Peyer's patch (tissue), 4 donors: Measurements from ENCODE around the gene HOXC6.

Source experiments
- POLR2A ChIP-seq, 2 donors: fragments of 450-650 bp; IDR thresholded peaks; one replicate each; pipeline ENCODE4 v1.5.1; 2017; ENCODE audit warnings: antibody characterized with exemption in 2 of 2, mild to moderate bottlenecking in 2 of 2, moderate library complexity in 2 of 2
- TF ChIP-seq, protein P1 (sequence below), 6 experiments: fragments of 450-650 bp in 4 of 6; fragments of 200-600 bp in 2 of 6; sonication (generic) in 1 of 6; IDR thresholded peaks; one replicate each; pipeline ENCODE4 v1.5.1; 2017 to 2019; ENCODE audit warnings: antibody characterized with exemption in 6 of 6, mild to moderate bottlenecking in 3 of 6, moderate library complexity in 1 of 6

- TF ChIP-seq POLR2A (IDR thresholded peaks at IDR 0.05): no peak
- TF ChIP-seq, protein P1, sequence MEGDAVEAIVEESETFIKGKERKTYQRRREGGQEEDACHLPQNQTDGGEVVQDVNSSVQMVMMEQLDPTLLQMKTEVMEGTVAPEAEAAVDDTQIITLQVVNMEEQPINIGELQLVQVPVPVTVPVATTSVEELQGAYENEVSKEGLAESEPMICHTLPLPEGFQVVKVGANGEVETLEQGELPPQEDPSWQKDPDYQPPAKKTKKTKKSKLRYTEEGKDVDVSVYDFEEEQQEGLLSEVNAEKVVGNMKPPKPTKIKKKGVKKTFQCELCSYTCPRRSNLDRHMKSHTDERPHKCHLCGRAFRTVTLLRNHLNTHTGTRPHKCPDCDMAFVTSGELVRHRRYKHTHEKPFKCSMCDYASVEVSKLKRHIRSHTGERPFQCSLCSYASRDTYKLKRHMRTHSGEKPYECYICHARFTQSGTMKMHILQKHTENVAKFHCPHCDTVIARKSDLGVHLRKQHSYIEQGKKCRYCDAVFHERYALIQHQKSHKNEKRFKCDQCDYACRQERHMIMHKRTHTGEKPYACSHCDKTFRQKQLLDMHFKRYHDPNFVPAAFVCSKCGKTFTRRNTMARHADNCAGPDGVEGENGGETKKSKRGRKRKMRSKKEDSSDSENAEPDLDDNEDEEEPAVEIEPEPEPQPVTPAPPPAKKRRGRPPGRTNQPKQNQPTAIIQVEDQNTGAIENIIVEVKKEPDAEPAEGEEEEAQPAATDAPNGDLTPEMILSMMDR (IDR thresholded peaks at IDR 0.05): no peak
Observed at GRCh38 chr12:54011665-54012532, 16.3 kb upstream of the HOXC6 start.
